NCI-H1417 treated with DMSO at 0.1 percent for 48 hours (cell line): Measurements from ENCODE around the gene EEF2.
"Not testable (repeated sequence)": the region's sequence is repeated elsewhere in the genome, so short reads cannot be mapped to it uniquely, and the experiment has no call there.

Experiments
- DNase-seq: peaks from one replicate; lab custom pipeline; 2025; lab: John Stamatoyannopoulos, UW

EEF2 gene

DNA sequence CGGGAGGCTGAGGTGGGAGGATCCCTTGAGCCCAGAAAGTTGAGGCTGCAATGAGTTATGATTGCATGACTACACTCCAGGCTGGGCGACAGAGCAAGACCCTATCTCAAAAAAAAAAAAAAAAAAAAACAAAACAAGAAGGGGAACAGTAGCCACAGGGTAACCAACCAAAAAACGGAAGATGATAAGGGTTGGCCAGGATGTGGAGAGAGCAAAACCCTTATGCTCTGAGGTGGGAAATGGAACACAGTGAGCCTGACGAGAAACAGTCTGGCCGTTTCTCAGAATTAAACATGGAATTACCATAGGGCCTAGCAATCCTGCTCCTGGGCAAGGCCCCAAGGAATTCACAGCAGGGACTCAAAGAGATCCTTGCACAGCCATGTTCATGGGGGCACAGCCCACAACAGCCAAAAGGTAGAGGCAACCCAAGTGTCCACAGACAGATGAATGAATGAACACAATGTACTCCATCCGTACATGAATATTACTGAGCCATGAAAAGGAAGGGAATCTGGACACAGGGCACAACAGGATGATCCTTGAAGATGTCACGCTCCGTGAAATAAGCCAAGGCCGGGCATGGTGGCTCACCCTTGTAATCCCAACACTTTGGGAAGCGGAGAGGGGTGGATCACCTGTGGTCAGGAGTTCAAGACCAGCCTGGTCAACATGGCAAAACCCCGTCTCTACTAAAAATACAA is 41.1 kb downstream of the EEF2 start:
- no peak for DNase-seq

DNA sequence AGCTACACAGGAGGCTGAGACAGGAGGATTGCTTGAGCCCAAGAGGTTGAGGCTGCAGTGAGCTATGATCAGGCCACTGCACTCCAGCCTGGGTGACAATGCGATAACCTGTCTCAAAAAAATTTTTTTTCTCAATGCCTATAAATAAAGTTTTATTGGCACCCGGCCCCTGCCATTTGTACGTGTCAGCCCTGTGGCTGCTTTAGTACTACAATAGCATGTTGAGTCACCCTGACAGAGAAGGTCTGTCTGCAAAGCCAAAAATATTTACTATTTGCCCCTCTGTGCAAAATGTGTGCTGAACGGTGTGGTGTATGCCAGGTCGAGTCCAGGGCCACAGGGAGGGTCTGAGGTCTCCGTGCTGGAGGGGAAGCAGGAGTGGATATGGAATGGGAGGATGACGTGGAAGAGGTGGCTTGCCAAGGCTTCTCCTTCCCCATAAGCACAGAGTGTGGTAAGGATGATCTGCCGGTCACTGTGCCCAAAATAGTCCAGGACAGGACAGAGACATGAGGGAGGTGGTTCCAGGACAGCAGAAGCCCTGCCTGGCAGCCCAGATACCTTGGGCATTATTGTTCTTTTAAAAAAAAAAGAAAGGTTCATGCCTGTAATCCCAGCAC is 42.4 kb downstream of the EEF2 start:
- no peak for DNase-seq

DNA sequence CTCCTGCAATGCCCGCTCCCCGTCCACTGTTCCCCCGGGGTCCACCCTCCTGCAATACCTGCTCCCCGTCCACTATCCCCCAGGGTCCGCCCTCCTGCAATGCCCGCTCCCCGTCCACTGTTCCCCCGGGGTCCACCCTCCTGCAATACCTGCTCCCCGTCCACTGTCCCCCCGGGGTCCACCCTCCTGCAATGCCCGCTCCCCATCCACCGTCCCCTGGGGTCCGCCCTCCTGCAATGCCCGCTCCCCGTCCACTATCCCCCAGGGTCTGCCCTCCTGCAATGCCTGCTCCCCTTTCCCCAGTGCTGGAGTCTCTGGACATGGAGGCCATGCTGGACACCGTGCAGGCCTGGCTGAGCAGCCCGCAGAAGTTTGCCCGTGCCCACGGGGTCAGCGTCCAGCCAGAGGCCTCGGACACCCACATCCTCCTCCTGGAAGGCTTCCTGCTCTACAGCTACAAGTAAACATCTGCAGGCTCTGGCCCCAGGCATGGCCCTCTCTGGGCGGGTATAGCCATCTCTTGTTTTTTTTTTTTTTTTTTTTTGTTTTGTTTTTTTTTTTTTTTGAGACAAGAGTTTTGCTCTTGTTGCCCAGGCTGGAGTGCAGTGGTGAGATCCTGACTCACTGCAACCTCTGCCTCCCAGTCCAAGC is 46.8 kb downstream of the EEF2 start:
- DNase-seq: not testable (repeated sequence)

DNA sequence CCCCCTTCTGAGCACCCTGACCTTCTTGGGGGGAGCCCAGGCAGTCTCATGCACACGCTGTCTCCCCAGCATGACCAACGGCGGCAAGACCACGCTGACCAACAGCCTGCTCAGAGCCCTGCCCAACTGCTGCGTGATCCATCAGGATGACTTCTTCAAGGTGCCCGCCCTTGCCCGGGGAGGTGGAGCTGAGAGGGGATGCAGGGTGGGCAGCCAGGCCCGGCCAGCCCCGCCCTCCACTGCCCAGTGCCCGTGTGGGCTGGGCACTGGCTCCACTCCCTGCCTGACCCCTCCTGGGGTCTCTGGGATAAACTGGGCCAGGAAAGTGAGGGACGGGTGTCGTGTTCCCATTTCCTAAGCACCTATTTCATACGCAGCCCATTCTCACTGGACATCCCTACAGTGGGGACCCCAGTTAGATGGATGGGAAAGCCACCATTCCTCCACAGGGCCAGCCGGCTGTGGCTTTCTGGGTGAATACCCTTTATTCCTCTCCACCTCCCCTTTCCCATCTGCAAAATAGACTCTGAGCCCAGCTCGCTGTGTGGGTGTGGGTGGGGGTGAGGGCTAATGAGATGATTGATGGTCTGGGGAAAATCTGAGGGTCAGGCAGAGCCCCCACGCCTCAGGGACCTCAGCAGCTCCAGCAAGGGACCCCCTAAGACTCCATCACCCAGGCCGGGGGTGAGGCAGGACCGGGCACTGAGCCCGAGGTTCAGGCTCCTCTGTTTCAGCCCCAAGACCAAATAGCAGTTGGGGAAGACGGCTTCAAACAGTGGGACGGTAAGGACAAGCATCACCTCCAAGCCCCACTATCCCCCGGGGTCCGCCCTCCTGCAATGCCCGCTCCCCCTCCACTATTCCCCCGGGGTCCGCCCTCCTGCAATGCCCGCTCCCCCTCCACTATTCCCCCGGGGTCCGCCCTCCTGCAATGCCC is 48.5 kb downstream of the EEF2 start:
- DNase-seq: no peak

DNA sequence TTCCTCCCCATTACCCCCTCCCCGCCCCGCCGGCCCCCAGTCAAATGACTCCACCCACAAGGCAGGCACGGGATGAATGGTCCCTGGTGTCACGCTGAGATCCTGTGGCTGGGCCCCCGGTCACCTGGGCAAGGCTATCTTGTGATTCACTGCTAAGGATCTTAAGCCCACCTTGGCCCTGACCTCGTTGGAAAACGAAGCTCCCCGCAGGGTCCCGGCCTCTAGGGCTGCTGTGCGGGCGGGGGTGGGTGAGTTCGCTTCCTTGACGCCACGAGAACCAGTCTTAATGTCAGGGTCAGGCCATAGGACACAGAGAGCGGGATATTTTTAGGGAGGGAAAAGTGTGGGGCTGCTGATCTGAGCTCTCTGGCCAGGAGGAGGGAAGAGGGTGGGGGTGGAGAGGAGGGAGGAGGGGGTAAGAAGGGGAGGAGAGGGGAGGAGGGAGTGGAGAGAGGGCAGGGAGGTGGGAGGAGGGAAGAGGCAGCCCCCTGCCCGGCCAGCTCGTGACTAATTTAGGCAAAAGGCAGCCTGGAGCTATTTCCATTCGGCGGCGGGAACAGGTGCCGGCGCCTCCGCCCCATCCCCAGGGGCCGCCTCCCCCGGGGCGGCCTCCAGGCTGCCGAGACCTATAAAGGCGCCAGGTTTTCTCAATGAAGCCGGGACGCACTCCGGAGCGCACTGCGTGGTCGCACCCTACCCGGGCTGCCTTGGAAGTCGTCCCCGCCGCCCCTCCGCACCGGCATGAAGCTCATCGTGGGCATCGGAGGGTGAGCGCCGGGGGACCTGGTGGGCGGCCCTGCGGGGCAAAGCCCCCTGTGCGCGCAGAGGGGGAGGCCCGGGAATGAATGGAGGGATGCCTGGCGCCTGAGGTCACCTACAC is 52.1 kb downstream of the EEF2 start, which contains the start of gene NMRK2:
Gene NMRK2 (plus strand): TSS at position 139 of the 880 bp plus-strand sequence. CDS start 603 bp downstream, at position 742.
- DNase-seq: no peak

DNA sequence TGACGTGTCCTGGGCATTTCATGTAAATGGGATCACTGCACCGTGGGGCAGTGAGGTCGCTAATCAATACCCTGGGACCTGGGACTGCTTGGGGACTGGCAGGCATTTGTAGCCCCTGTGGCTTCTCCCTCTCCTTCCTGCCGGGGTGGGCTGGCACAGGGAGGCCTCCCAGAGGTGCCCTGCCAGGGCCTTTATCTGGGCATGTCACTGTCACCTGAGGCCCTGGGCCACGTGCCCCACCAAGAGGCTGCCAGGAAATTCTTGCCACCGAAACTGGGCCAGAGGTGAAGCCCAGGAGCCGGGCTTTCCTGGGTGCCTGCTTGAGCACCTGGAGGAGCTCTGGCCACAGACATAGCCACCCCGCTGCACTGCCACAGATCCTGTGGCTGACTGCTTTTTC is 54.2 kb downstream of the EEF2 start:
- DNase-seq: no peak
